HG03097 (cell line): ENCODE measurements around the gene PIGL.
"Not testable (repeated sequence)": the region's sequence is repeated elsewhere in the genome, so short reads cannot be mapped to it uniquely, and the experiment has no call there.

Source experiments
- ATAC-seq: cut with Tn5 transposase; IDR thresholded peaks from one replicate; pipeline ENCODE4 v1.9.1; 2021; ENCODE audit not compliant: unreplicated experiment, low FRiP score

PIGL gene

DNA sequence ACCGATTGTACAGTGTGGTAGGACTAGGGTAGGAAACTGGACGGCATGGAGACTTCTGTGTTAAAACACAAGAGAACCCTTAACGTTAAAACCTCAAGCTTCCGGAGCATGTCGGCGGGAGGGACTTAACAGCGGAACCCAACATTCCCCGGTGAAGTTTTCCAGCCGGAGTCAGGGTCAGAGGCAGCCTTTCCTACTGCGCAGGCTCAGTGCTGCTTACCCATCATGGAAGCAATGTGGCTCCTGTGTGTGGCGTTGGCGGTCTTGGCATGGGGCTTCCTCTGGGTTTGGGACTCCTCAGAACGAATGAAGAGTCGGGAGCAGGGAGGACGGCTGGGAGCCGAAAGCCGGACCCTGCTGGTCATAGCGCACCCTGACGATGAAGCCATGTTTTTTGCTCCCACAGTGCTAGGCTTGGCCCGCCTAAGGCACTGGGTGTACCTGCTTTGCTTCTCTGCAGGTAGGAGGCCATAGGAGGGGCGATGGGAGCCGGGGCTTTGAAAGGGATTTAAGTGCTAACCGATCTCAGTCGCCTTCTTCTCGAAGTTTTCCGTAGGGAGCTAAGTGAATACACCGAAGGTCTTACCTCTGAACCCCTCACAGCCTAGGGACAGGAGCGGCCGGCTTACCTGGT, at the start of gene PIGL:
PIGL (plus strand) TSS at position 209 of the 634 bp plus-strand sequence; CDS start at position 226, 17 bp downstream.
- ATAC-seq, result peak; percentile 36

DNA sequence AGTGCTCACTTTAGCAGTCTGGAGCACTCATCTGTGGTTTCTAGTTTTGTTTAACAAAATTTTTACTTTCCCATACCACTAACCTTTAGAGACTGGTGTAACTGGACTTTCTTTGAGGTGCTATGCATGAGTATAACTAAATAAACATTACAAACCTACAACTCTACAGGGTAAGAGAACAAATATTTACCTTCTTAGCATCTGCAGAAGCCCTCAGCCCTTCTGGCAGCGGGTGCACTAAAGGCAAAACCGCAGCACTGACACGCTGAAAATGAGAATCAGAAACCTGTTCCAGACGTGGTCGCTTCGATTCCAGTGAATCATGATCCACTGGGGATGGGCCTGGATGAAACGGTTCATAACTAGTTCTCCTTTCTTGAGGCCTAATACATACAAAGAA, 45.4 kb upstream of the PIGL start:
- no peak for ATAC-seq

DNA sequence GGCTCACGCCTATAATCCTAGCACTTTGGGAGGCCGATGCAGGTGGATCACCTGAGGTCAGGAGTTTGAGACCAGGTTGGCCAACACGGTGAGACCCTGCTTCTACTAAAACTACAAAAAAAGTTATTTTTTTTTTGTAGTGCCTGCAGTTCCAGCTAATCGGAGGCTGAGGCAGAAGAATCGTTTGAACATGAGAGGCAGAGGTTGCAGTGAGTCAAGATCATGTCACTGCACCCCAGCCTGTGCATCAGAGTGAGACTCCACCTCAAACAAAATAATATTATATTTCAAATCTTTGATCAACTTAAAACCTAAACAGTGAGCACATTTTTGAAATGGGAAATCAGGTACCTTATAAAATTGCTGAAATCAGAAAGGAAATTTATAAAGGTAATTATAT, 38.2 kb upstream of the PIGL start:
- ATAC-seq, result no peak

DNA sequence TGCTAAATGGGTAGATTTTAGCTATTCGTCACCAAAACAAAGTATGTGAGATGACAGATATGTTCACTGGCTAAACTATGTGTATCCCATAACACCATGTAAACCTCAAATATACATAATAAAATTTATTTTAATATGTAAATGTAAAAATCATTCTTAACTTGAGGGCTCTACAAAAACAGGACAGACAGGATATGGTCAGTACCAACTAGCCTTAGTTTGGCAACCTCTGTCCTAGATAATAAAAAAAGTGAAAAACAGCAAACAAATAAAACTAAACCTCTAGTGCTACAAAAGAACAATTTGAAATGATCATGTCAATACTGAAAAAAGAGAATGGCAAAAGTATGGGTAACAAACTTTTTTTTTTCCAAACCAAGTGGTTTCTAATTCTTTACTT, 35.4 kb upstream of the PIGL start:
- ATAC-seq, result no peak

DNA sequence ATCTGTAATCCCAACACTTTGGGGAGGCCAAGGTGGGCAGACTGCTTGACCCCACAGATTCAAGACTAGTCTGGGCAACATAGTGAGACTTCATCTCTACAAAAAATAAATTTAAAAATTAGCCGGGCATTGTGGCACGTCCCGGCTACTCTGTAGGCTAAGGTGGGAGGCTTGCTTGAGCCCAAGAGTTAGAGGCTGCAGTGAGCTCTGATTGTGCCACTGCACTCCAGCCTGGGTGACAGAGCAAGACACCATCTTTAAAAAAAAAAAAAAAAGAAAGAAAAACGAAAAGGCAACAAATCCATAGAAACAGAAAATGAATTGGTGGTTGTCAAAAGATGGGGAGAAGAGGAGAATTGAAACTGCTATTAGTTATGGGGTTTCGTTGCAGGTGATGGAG, 29.4 kb upstream of the PIGL start:
- ATAC-seq, result no peak

DNA sequence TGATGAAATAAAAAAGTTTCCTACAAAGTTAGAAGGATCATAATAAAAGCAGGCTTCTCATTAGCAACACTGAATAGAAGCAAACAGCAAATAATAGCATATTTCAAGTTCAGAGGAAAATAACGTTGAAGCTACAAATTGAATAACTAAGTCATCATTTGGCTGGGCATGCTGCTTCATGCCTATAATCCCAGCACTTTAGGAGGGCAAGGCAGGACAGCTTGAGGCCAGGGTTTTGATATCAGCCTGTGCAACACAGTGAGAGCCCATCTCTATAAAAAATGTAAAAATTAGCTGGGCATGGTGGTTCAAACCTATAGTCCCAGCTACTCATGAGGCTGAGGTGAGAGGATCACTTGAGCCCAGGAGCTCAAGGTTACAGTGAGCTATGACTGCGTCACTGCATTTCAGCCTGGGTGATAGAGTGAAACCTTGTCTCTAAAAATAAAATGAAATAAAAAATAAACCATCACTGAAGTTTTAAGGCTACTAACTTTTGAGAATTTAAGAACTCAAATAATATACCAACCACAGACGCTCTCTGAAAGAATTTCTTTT, 27.1 kb upstream of the PIGL start:
- ATAC-seq, result no peak

DNA sequence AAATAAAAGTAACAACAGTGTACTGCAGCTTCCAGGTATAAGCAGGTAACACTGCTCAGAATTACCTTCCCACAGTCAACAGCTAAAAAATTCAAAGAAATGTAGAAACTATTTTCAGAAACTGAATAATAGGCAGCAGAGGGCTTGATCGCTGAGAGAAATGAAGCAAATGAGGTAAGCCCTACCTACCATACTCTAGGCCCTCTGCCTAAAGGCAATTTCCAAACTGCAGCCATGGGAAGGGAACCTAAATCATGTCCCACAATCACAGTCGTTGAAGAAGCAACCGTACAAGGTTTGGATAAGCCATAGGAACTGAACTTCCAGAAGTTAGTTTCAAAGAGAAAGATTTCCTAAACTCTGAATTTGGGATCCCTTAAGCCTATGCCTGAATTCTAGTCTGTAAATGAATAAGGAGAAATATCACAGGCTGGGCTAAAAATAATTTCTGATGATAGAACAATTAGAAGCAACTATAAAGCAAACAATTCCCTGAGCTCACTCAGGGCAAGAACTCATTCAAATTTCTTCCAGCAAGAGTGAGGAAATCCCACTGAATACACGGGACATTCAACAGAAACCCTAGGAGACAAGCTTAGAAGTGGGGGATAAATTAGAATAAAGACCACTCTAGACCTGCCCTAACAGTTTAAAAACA, 26.2 kb upstream of the PIGL start:
- no peak for ATAC-seq

DNA sequence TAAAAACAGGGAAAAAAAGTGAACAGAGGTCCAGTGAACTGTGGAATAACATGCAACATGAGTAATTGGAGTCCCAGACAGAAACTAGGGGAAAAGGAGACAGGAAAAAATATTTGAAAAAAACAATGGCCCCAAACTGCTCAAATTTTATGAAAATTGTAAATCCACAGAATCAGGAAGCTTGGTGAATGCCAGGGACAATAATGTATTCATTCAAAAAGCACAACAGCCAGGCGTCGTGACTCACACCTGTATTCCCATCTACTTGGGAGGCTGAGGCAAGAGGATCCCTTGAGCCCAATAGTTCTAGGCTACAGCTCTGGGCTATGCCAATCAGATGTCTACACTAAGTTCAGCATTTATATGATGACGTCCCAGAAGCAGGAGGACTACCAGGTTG, 25.4 kb upstream of the PIGL start:
- ATAC-seq, result no peak

DNA sequence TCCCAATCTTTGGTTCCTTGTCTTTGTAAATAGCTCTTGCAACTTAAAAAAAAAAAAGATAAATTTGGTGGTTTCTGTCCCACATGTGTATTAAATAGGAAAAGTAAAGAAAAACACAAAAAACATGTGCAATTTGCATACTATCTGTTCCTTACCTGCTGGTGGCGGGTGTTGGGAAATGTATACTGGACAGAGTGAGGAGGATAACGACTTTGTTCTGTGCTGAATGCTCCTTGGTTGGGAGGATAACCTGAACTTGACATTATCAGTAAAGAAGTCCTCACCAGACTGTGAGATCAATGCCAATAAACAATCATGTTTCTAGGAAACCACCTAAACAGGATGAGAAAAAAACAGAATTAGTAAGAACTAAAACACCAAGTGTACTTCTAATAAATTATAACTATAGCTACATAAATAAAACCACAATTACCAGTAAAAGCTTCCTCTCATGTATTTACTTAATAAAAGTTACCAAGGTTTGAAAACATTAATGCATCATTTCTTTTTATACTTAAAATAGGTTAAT, 22.6 kb upstream of the PIGL start:
- not testable (repeated sequence) for ATAC-seq

DNA sequence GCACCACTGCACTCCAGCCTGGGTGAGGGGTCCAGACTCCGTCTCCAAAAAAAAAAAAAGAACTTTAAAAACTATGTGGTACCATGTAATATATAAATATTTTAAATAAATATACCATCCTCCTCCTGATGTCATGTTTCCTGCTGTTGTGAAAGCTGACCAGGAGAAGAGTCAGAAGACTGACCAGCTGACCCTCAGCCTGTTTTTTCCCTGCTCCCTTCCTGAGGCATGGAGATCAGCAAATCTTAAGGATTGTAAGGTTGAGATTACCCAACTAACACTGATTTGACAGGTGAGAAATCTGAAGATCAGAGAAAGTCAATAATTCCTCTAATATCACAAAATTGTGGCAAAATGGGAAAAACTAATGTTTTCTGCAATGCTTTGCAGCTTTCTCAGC, 19.7 kb upstream of the PIGL start:
- no peak for ATAC-seq

DNA sequence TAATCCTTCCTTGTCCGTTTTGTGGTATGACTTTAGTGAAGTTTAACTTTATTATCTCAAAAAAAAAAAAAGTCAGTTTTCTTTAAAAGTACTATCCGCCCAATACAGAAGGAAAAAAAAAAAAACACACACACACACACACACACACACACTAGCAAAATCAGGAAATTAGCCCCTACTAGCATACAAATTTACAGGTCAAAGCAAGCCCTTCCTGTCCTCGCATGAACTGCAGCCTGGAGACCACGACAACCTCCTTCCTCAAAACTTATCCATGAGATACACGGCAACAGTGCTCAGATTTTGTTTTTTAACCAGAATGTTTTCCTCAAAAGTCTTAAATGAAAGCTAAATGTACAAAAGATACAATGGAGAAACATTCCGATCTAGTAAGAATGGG, 17.9 kb upstream of the PIGL start:
- ATAC-seq, result no peak

DNA sequence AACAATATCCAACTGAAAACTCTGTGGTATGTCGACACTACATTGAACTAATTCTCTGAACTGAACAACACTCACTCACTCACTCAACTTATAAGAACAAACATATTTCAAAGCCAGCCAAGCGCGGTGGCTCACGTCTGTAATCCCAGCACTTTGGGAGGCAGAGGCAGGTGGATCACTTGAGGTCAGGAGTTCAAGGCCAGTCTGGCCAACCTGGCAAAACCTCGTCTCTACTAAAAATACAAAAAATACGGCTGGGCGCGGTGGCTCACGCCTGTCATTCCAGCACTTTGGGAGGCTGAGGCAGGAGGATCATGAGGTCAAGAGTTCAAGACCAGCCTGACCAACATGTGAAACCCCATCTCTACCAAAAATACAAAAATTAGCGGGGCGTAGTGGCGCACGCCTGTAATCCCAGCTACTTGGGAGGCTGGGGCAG, 15.3 kb upstream of the PIGL start:
- ATAC-seq, result not testable (repeated sequence)

DNA sequence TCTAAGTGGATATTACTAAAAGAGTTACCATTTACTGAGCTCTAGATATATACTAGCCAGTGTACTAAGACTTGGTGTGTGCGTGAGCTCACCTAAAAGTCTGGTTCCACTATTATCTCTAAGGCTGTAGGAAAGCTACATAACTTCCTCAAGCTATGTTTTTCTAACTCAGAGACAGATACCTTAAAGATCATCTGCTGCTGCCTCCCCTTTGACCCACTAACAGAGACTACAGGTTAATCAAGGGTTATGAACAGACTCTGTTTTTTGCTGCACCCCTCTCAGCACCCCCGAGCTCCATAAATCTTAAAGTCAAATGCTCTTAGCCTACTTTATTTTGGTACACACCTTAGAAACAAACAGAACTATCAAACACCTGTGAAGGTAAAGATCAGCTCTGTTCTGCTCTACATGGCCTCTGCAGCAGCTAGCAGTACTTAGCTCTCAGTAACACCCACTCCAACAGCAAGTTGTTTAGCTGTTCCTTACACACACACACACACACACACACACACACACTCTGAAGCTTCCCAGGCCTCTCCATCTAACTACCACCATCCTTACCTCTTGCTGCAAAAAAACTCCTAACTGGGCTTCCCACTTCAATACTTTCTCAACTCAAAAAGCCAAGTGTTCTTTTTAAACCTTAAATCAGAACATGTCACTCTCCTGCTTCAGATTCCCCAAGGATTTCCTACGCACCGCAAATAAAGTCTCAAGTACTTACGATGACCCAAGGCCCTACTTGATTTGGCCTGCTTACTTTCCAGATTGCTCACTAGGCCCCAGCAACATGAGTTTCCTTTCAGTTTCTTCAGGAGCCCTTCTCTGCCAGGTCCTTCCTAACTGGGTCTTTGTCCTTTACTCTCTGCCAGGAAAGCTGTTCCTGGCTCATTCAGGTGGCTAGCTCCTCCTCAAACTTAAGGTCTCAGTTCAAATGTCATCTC, 14.2 kb upstream of the PIGL start:
- not testable (repeated sequence) for ATAC-seq

DNA sequence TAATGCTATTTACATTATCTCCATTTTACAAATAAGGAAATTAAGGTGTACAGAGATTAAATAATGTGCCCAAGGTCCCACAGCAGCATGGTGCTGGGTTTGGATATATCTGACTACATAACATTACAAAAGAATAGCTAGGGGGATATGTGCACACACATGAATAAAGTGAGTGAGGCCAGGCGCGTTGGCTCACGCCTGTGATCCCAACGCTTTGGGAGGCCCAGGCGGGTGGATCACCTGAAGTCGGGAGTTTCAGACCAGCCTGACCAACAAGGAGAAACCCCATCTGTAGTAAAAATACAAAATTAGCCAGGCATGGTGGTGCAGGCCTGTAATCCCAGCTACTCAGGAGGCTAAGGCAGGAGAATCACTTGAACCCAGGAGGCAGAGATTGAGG, 12.2 kb upstream of the PIGL start:
- ATAC-seq, result not testable (repeated sequence)

DNA sequence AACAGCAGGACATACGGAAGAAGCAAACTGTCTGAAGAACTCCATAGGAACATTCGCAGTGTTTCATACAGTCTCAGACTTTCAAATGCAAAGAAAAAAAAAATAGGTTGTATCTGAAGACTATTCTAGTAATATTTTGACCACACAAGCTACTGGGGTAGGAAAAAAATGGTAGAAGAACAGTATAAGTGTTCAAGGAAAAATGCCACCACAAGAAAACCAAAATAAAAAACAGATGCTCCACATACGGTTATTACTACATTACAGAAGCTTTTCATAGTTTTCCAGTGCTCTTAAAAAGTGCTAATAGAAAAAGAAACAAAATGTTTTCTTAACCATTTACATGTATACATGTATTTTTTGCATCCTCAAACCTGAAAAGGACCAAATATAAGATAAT, 5.4 kb upstream of the PIGL start:
- ATAC-seq, result no peak

DNA sequence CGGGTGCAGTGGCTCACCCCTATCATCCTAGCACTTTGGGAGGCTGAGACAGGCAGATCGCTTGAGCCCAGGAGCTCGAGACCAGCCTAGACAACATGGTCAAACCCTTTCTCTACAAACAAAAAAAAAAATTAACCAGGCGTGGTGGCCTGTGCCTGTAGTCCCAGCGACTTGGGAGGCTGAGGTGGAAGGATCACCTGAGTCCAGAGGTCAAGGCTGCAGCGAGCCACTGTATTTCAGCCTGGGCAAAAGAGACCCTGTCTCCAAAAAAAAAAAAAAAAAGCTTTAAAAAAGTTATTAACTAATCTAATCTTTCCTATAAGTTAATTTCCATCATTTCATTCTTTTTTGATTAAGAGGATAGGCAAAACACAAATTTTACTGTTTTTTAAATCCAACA, 4.2 kb upstream of the PIGL start:
- no peak for ATAC-seq

DNA sequence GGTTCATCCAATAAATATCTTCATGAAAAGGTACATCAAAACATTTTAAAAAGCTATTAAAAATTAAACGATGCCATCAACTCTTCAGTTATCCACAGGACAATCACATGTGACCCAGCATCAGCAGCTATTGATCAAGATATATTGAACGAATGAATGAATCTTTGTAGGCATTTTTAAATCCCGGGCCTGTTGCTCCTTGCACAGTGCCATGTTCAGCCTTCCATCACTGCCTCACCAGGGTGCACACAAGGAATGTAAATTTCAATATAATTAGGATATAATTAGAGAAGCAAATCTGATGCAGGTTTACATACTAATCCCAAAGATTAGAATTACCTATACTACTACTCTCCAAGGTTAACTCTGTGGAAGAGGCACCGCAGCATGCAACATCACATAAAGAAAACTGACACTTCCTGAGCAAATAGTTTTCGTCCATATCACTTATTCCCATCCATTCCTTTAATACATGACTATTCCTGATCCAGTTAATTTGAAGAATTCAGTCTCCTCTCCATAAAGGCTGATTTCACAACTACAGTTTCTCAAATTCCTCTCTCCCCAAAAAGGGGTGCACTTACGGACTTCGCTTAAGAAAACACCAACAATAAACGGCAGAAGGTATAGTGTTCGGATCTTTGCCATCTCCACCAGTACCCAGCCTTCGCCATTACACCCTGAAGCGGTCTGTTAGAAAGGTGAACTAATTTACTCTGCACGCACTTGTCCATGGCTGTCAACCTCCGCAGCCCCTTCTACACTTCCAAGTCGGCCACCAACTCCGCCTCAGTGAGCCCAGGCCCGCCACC, 2.6 kb upstream of the PIGL start:
- ATAC-seq, result no peak

DNA sequence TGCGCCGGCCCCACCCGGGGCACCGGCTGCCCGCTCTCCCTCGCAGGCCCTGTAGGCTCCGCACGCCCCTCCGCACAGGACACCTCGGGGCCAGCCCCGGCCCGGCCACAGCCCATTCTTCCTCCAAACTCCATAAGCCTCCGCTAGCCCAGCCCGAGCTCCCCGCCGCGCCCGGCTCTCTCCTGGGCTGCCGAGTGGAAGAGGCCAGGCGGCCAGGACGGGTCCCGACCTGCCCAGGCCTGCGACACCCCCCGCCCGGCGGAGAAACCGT, 2.1 kb upstream of the PIGL start:
- peak; percentile 31 for ATAC-seq

DNA sequence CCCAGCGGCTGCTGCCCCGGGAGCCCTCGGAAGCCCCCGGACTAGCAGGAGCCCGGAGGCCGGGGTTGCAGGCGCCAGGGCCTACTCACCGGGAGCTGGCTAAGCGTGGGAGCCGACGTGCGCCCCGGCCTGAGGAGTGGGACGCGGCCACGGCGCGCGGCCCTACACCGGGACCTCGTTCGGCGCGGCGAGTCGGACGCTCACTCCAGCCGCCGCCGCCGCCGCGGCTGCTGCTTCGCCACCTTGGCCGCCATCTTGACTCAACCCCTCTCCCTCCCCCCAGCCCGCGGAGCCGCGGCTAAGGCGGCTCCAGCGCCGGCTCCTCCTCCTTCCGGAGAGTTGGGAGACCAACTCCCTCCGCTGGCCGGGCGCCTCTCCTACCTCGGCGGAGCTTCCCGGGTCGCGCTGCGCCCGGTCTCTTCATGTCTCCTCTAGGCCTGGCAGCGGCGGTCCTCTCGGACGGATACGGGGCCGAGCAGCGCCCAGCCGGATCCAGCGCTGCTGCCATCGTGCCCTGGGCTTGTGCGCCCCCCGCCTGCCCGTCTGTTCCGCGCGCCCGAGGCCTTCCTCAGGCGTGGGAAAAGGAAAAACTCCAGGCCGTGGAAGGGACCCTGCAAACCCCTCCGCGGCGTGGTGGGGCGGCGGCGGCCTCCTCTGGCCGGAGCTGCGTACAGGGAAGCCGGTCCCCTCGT, 1.6 kb upstream of the PIGL start, which contains the start of gene NCOR1:
NCOR1 (minus strand) TSS at position 262 of the 692 bp plus-strand sequence. CDS start 20,965 bp downstream, outside the sequence.
- ATAC-seq, result peak; percentile 69

DNA sequence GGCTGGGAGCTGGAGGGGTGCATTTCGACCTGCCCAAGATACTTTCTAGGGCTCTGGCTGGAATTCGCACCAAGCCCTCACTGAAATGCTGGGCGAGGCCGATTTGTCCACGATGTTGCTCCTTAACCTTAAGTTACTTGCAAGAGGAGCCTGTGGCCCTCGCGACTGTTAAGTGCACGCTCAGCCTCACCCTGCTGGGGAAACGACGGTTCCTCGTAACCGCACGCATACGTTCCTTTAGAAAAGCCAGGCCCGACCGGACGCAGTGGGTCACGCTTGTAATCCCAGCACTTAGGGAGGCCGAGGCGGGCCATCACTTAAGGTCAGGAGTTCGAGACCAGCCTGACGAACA, 1.1 kb upstream of the PIGL start:
- no peak for ATAC-seq
